ENCODE measurements around the gene ELANE.

Gene ELANE

GRCh38 chr19:852136-853013 lies at the start of gene ELANE:
ELANE (plus strand) TSS chr19:852303; CDS start chr19:852329, 26 bp downstream.
- DNase-seq (ENCODE audit: low read depth): no peak
- no peak within 1 kb of the TSS for H3K4me3 ChIP-seq (ENCODE audit: low read depth, low read length)
- TF ChIP-seq CTCF (IDR thresholded peaks at IDR 0.05; ENCODE audit: low read depth, low read length, missing control alignments): no peak

- no peak for TF ChIP-seq CTCF (IDR thresholded peaks at IDR 0.05; ENCODE audit: low read depth, low read length, missing control alignments)
- DNase-seq (ENCODE audit: low read depth): no peak
- no peak overlapping the region for H3K4me3 ChIP-seq (ENCODE audit: low read depth, low read length)
Observed at GRCh38 chr19:802498-803098, 49.5 kb upstream of the ELANE start.

GRCh38 chr19:803099-803561 lies 49.0 kb upstream of the ELANE start:
- no peak overlapping the region for H3K4me3 ChIP-seq (ENCODE audit: low read depth, low read length)
- no peak for TF ChIP-seq CTCF (IDR thresholded peaks at IDR 0.05; ENCODE audit: low read depth, low read length, missing control alignments)
- no peak for DNase-seq (ENCODE audit: low read depth)

- TF ChIP-seq CTCF (IDR thresholded peaks at IDR 0.05; ENCODE audit: low read depth, low read length, missing control alignments): no peak
- no peak overlapping the region for H3K4me3 ChIP-seq (ENCODE audit: low read depth, low read length)
- DNase-seq (ENCODE audit: low read depth): no peak
Observed at GRCh38 chr19:803686-804418, 48.3 kb upstream of the ELANE start.

- TF ChIP-seq CTCF (IDR thresholded peaks at IDR 0.05; ENCODE audit: low read depth, low read length, missing control alignments): no peak
- H3K4me3 ChIP-seq (ENCODE audit: low read depth, low read length): no peak overlapping the region
- DNase-seq (ENCODE audit: low read depth): no peak
Observed at GRCh38 chr19:804419-805165, 47.5 kb upstream of the ELANE start.

GRCh38 chr19:805166-805551 lies 46.9 kb upstream of the ELANE start:
- no peak overlapping the region for H3K4me3 ChIP-seq (ENCODE audit: low read depth, low read length)
- DNase-seq (ENCODE audit: low read depth): no peak
- no peak for TF ChIP-seq CTCF (IDR thresholded peaks at IDR 0.05; ENCODE audit: low read depth, low read length, missing control alignments)

All from GM12864 (cell line).